HG03460 (cell line): ENCODE measurements around the gene MCC.
A peak's percentile ranks its signal among the peaks of the same experiment; 100 is the strongest.

Experiments used
- ATAC-seq: cut with Tn5 transposase; IDR thresholded peaks from one replicate; pipeline ENCODE4 v1.9.1; 2021; ENCODE audit not compliant: unreplicated experiment

MCC gene

GRCh38 chr5:113487781-113488644, at the start of gene MCC:
Gene MCC (minus strand): TSS chr5:113488453.
- no peak for ATAC-seq

- no peak for ATAC-seq
These were observed 43.4 kb upstream of the MCC start for GRCh38 chr5:113531481-113532159.

DNA sequence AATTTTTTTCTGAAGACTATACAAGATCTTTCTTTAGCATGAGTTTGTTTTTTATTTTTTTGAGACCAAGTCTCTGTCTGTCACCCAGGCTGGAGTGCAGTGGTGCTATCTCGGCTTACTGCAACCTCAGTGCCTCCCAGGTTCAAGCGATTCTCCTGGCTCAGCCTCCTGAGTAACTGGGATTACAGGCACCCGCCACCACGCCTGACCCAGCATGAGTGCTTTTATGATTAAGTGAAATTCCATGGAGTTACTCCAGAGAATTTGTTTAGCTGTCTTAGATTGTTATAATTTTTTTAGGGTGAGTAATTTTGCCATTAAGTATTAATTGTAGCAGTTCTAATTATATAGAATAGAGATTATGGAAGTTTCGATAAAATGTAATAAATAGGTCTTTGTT, 39.5 kb upstream of the MCC start:
- ATAC-seq: no peak

GRCh38 chr5:113526421-113526820, 38.2 kb upstream of the MCC start:
- ATAC-seq: no peak

DNA sequence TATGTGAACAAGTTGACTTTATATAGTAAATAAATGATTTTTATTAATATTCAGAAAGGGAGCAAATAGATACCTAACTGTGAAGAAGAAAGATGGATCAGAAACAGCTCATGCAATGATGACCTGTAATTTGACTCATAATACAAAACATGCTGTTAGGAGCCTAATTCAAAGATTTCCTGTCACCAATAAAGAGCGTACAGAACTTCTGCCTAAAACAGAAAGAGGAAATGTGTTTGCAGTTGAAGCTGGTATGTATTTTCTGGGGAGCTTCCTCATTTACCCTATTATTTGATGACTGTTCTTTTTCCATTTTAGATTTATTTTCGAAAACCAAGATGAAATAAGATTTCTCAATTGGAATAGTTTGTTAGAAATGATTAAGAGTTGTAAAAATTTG, 36.7 kb upstream of the MCC start:
- ATAC-seq: peak; percentile 63

- ATAC-seq: no peak
These were observed 34.9 kb upstream of the MCC start for GRCh38 chr5:113523168-113523567.

DNA sequence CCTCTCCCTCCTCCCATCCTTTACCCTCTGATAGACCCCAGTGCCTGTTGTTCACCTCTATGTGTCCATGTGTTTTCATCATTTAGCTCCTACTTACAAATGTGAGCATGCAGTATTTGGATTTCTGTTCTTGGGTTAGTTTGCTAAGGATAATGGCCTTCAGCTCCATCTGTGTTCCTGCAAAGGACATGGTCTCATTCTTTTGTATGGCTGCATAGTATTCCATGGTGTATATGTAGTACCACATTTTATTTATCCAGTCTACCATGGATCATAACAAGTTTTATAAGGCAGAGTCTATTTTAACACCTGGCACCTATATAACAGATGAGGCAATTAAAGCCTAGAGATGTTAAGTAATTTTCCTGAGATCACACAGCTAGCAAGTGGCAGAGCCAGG, 32.6 kb upstream of the MCC start:
- peak; percentile 3 for ATAC-seq

DNA sequence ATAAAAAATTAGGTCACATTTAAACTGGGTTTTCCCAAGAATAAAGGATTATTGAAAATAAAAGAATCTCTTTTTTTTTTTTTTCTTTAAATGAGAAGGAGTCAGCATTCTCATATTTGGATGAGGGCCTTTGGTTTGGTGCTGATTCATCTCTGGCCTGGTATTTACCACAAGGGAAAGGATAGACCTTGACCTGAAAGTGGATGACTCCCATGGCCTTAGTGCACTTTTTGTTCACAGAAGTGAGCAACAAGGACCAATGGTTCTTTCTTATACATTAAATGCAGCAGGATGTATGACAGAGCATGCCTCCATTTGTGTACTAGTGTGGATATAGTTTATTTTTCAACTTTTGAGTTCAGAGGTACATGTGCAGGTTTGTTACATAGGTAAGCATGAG, 32.2 kb upstream of the MCC start:
- peak; percentile 51 for ATAC-seq

- no peak for ATAC-seq
These were observed 31.2 kb upstream of the MCC start for GRCh38 chr5:113519412-113519811.

- ATAC-seq: no peak
These were observed 30.6 kb upstream of the MCC start for GRCh38 chr5:113518884-113519283.

DNA sequence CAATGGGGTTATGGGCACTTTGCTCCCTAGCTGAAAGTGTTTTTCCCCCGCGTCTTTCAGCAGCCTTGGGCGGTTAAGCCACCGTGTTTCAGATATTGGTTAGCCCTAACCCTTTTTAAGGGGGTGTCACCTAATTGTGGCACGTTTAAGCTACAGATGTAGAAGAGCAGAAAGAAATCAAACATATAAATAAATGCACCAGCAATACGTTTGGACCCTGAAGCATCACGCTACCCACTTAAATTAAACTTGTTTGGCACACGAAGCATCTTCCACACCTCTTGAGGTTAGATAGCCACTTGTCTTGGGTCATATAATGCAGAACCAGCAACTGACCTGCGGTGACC, 26.0 kb upstream of the MCC start:
- ATAC-seq: no peak

DNA sequence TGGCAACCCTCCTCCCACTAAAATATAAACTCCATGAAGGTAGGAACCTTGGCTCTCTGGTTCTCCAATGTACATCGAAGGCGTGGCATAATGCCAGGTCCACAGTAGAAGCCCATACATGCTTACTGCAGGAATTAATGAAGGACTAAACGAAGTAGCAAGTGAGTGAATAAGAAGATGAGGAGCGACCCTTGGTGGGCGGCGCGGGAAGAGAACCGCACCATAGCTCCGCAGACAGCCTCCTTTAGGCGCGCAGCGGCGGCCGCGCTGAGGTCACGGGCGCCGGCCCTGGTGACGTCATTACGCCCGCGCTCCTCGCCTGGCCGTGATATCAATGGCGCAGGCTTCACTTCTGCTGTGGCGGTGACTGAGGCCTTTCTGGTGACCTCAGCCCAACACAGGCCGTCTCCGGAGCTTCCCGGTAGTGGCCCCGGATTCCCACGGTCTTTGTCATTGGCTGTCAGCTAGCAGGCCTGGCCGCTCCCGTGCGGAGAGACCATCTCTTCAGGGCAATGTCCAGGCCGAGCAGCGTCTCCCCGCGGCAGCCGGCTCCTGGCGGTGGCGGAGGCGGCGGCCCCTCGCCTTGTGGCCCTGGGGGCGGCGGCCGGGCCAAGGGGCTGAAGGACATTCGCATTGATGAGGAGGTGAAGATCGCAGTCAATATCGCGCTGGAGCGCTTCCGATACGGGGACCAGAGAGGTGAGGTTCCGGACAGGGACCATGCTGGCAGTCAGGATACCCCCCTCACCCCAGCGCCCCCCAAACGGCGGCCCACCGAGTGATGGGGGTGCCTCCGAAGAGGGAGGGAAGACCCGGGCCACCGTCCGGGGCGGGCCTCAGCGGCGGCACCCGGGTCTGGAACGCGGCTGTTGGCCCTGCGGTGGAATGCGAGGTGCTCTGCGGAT, 25.4 kb upstream of the MCC start, which contains the start of gene YTHDC2:
YTHDC2 (plus strand) TSS at position 311 of the 905 bp plus-strand sequence; CDS start at position 513, 202 bp downstream.
- peak; percentile 98 for ATAC-seq

DNA sequence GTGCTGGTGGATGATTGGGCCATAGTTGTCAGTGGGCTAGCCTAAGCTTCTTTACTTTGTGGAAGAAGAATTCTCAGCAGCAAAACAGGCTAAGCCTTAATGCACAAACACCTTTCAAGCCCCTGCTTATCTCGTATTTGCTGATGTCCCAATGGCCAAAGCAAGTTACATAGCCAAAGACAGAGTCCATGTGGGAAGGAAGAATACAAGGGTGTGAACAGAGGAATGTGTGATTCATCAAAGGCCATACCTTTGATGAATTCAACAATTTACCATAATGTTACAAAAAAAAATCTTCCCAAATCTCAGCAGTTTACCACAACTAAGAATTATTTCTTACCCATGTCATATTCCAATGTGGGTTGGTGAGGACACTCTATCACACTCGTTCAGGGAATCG, 24.1 kb upstream of the MCC start:
- ATAC-seq: no peak

GRCh38 chr5:113510836-113511451, 22.7 kb upstream of the MCC start:
- no peak for ATAC-seq

GRCh38 chr5:113508756-113509155, 20.5 kb upstream of the MCC start:
- ATAC-seq: no peak

GRCh38 chr5:113507601-113508000, 19.3 kb upstream of the MCC start:
- ATAC-seq: no peak

DNA sequence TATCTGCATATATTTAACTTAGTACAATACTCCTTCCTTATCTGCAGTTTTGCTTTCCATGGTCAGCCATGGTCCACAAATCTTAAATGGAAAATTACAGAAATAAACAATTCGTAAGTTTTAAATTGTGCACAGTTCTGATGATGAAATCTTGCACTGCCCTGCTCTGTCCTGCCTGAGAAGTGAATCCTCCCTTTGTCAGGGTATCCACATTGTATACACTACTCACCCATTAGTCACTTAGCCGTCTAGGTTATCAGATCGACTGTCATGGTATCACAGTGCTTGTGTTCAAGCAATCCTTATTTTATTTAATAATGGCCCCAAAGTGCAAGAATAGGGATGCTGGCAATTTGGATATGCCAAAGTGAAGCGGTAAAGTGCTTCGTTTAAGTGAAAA, 16.9 kb upstream of the MCC start:
- no peak for ATAC-seq

DNA sequence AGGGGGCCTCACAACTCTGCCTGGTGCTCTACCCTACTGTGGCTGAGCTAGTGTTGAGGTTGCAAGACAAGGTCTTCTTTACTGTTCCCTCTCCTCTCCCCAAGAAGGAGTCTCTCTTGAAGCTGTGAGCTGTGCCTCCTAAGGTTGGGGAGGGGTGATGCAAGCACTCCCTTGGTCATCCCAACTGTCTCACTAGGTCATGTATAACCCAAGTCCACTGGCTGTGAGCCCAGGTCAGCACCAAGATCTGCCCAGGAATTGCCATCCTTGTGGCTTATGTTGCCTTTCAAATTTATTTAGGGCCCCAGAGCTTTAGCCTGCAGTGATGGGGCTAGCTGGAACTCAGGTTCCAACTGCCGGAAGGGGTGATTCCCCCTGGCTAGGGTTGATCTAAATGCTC, 14.9 kb upstream of the MCC start:
- ATAC-seq: no peak

GRCh38 chr5:113502073-113502472, 13.8 kb upstream of the MCC start:
- no peak for ATAC-seq

DNA sequence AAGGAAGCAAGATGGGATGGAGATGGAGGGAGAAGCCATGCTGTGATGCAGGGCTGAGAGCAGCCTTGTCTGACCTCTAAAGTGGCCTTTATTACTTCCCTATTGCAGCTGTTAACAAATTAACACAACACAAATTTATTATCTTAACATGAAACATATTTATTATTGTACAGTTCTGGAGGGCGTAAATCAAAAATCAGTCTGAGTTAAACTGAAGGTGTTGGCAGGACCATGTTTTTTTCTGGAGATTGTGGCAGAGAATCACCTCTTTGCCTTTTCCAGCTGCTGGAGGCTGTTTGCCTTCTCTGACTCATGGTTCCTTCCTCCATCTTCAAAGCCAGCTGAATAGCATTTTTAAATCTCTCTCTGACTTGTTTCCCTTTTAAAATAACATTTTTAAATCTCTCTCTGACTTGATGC, 7.2 kb upstream of the MCC start:
- no peak for ATAC-seq

DNA sequence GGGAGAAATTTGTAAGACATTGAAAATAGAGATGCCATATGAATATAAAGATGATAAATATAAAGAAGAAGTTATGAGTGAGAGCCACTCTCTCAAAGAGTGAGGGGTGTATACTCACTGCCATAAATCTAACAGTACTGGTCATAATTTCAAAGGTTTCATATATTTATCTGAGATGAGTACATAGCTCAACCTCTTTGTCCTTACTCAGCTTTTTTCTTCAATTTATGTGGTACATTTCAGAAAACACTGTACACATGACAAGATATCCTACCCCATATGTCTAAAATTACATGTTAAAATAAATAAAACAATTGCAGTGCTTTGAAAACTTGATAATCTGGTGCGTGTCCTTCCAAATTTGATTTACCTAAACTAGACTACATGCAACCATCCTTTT, 5.2 kb upstream of the MCC start:
- no peak for ATAC-seq
